COR-L47 (cell line): ENCODE results near the gene TMEM203.
"Not testable (repeated sequence)": the region's sequence is repeated elsewhere in the genome, so short reads cannot be mapped to it uniquely, and the experiment has no call there.

ENCODE experiments used
- DNase-seq: peaks from one replicate; lab custom pipeline; 2025; lab: John Stamatoyannopoulos, UW

TMEM203 gene

GRCh38 chr9:137205126-137206069, at the start of gene TMEM203, which contains the start of gene NDOR1:
TMEM203 (minus strand) TSS chr9:137205648; CDS start chr9:137205414, 234 bp downstream.
NDOR1 (plus strand) TSS chr9:137205700; CDS start chr9:137205778, 78 bp downstream.
- DNase-seq: peak; percentile 70

GRCh38 chr9:137254624-137255447, 49.4 kb upstream of the TMEM203 start, which contains the start of gene NELFB:
NELFB (plus strand) TSS chr9:137255327.
- peak; percentile 75 for DNase-seq

- DNase-seq: no peak
Observed at GRCh38 chr9:137253717-137254623, 48.5 kb upstream of the TMEM203 start.

GRCh38 chr9:137252555-137253506, 47.4 kb upstream of the TMEM203 start:
- no peak for DNase-seq

- DNase-seq: no peak
Observed at GRCh38 chr9:137251490-137252268, 46.2 kb upstream of the TMEM203 start.

GRCh38 chr9:137251194-137251461, 45.7 kb upstream of the TMEM203 start, which contains the start of gene STPG3:
STPG3 (plus strand) TSS chr9:137251286; CDS start chr9:137251287, 1 bp downstream.
- DNase-seq: no peak

GRCh38 chr9:137250329-137251193, 45.1 kb upstream of the TMEM203 start:
- no peak for DNase-seq

GRCh38 chr9:137247916-137248175, 42.4 kb upstream of the TMEM203 start:
- DNase-seq: no peak

GRCh38 chr9:137247135-137247915, 41.9 kb upstream of the TMEM203 start:
- no peak for DNase-seq

- no peak for DNase-seq
Observed at GRCh38 chr9:137245450-137246421, 40.3 kb upstream of the TMEM203 start.

GRCh38 chr9:137244486-137245449, 39.3 kb upstream of the TMEM203 start:
- DNase-seq: peak; percentile 64

GRCh38 chr9:137243626-137244485, 38.4 kb upstream of the TMEM203 start:
- no peak for DNase-seq

GRCh38 chr9:137243266-137243625, 37.8 kb upstream of the TMEM203 start:
- DNase-seq: not testable (repeated sequence)

- DNase-seq: no peak
Observed at GRCh38 chr9:137242269-137243203, 37.1 kb upstream of the TMEM203 start.
